HL-60 (cell line): ENCODE measurements around the gene AMZ1.

ENCODE experiments used
- CTCF ChIP-seq: IDR thresholded peaks from one replicate; pipeline ENCODE4 v1.5.1; 2011; ENCODE audit warnings: low read length, control low read depth, inconsistent platforms; ENCODE audit not compliant: insufficient read depth
- GABPA ChIP-seq: IDR thresholded peaks from 2 replicates; pipeline ENCODE4 v1.6.1; 2012; ENCODE audit warnings: low read depth
- POLR2AphosphoS5 ChIP-seq: IDR thresholded peaks from 2 replicates; pipeline ENCODE4 v1.6.1; 2012; ENCODE audit warnings: low read depth

GRCh38 chr7:2657920-2658671 is 29.9 kb upstream of the AMZ1 start:
- TF ChIP-seq POLR2AphosphoS5 (no peak), CTCF (no peak), GABPA (no peak)
